T-helper 17 cell (primary cell): ENCODE results near the gene SRGAP2C. TPM values are rescaled to one million over a fixed set of nuclear protein-coding genes. Genes with fewer than 3 reads are reported as not detected.

Source experiments
- total RNA-seq, 4 donors: library from RNA in 2 of 4; stranded (reverse) in 2 of 4; gene quantifications; one replicate each; pipeline ENCODE4 v1.2.3 and lab custom pipeline; 2022 to 2026

Gene SRGAP2C
- total RNA-seq, 2 donors from 2014 or later = 19.7 to 31.7 TPM

Other genes starting within 250 kb of the SRGAP2C start
- gene FAM72B, start 635 bp upstream of the SRGAP2C start, total RNA-seq = 1 to 10 TPM in 1 of 2 donors, under 1 TPM in 1; 0.35 to 2.2 TPM